HG03565 (cell line): Measurements from ENCODE around the gene NUS1.
"Not testable (repeated sequence)": the region's sequence is repeated elsewhere in the genome, so short reads cannot be mapped to it uniquely, and the experiment has no call there.

Experiments used
- ATAC-seq: cut with Tn5 transposase; IDR thresholded peaks from one replicate; pipeline ENCODE4 v1.9.1; 2021; ENCODE audit warnings: mild to moderate bottlenecking, moderate library complexity; ENCODE audit not compliant: unreplicated experiment

NUS1 gene

DNA sequence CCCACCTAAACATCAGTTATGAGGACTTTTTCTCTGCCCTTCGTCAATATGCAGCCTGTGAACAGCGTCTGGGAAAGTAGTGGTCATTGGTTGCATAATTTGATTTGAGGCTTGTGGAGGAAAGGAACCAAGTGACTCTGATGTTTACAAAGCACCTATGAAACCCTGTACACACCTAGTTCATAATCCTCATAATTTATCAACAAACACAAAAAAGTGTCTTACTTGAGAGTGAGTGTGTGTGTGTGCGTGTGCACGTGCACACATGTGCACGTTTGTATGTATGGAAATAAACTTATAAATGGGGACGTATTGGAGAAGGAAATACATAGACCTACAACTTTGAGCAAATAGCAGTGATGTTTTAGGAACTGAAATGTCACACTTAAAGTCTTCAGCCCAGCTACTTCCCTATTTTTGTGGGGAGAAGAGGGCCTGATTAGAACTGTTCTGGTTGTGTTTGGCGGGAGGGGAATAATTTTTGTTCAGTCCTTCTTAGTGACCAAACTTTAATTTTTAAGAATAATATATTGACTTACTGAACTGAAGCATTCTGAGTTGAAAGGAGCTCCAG, 31.8 kb downstream of the NUS1 start:
- ATAC-seq, result not testable (repeated sequence)

DNA sequence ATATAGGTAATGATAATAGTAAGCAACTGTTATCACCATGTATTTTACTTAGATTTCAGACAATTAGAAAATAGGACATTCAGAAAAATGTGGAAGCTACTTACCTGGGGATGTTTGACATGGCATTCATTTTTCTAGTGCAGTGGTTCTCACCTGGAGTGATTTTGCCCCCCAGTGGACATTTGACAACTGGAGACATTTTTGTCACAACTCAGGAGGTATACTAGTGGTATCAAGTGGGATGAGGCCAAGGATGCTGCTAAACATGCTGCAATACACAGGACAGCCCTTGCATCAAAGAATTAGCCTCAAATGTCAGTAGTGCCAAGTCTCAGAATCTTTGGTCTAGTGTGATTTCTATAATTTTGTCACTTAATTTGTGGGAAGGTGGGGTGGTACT, 36.1 kb downstream of the NUS1 start:
- ATAC-seq, result no peak

DNA sequence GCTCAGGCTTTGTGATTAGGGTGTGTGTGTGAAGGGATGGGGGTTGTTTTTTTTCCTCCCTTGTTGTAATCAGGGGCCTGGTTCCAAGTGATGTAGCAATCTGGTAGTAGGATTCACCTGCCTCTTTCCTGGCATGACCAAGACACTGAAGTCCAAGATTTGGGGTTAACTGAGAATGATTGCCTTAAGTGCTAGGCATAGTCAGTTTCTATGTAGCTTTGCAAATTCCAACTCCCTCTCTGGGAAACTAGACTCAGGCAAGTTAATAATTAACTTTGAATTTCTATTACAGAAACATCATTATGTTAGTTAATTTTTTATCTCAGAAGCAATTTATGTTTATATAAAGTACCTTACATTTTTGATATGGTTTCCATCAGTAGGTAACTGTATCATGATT, 43.6 kb downstream of the NUS1 start:
- no peak for ATAC-seq

DNA sequence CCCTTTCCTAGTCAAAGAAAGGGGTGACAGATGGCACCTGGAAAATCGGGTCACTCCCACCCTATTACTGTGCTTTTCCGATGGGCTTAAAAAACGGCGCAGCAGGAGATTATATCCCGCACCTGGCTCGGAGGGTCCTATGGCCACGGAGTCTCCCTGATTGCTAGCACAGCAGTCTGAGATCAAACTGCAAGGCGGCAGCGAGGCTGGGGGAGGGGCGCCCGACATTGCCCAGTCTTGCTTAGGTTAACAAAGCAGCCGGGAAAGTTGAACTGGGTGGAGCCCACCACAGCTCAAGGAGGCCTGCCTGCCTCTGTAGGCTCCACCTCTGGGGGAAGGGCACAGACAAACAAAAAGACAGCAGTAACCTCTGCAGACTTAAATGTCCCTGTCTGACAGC, 46.3 kb downstream of the NUS1 start:
- ATAC-seq, result not testable (repeated sequence)

DNA sequence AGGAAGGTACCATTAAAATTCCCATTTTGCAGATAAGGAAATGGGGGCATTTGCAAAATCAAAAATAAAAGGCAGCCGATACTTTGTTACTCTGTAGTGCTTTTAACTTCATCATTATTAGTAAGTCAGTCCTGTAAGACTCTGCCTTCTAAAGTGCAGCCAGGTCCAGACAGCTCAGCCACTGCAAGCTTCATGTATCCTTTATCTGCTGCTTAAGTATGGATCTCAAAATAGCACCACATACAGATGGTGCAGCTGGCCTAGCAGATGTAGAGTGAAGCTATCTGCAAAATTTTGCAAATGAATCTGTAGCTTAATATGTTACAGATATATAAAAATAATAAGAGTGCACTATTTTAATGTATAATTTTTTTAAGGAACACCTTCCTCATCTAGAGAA, 53.4 kb downstream of the NUS1 start:
- ATAC-seq, result no peak

DNA sequence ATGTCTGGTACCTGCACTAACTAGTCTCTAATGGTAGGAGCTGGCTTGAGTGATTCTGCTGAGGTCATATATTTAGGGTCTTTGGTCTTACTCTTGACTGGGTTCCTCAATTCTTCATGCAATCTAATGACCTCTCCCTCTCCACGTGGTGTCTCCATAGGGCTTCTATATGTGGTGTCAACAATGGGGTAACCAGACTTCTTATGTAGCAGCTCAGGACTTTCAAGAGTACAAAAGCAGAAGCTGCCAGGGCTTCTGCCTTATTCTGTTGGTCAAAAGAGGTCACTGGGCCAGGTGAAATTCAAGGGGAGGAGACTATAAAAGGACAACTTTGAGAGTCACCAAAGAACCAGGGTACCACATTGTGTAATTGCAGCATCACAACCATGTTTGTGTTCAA, 54.3 kb downstream of the NUS1 start:
- ATAC-seq, result no peak

DNA sequence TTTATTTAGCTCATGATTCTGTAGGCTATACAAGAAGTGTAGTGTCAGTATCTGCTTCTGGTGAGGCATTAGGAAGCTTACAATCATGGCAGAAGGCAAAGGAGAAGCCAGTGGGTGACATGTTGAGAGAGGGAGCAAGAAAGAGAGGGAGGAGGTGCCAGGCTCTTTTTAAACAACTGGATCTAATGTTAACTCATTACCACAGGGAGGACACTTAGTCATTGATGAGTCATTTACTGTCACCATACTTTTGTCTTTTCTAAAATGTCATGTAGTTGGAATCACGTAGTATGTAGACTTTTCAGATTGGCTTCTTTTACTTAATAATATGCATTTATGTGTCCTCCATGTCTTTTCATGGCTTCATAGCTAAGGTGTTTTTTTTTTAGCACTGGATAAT, 58.1 kb downstream of the NUS1 start:
- no peak for ATAC-seq

DNA sequence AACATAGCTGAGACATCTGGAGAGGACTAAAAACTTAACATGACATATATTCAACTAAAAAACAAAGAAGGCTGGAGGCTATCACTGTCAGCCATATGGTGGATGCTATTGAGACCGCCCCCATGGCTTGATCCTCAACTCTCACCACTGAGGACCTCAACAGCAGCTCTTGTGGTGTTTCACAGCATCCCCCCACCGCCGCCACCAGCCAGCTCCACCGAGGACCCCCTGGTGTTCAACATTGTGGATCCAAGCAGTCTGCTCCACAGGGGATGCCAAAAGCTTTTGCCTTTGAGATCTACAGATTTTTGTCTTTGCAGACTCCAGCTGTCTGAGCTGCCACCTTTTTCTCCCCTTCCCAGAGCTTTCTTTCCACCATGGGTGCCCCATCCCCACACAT, 64.6 kb downstream of the NUS1 start:
- ATAC-seq, result no peak

DNA sequence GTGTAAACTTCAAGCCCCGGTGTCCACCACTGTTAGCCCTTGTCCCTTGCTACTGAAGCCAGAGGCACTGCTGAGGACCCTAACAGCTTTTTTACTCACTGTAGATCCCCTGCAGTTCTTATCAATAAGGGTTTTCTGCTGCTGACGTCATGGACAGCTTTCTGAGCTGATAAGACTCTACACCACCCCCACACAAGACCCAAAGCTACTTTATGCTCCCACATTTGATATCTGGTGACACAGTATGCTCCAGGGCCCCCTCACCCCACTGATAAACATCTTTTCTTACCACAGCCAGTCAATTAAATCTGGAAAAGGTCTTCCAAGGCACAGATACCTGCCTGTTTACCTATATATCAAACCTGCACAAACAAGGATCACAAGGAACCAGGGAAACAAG, 65.3 kb downstream of the NUS1 start:
- ATAC-seq, result no peak

DNA sequence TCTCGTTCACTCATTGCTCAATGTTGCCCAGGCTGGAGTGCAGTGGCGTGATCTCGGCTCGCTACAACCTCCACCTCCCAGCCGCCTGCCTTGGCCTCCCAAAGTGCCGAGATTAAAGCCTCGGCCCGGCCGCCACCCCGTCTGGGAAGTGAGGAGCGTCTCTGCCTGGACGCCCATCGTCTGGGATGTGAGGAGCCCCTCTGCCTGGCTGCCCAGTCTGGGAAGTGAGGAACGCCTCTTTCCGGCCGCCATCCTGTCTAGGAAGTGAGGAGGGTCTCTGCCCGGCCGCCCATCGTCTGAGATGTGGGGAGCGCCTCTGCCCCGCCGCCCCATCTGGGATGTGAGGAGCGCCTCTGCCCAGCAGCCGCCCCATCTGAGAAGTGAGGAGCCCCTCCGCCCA, 75.4 kb downstream of the NUS1 start:
- not testable (repeated sequence) for ATAC-seq
